Glutamatergic neuron (in vitro differentiated cells): ENCODE results near the gene HNF4A. TPM values are rescaled to one million over a fixed set of nuclear protein-coding genes. Genes with fewer than 3 reads are reported as not detected.

Experiments used
- DNase-seq: peaks from one replicate; pipeline ENCODE4 v3.0.0; 2022
- H3K27ac Mint-ChIP-seq: one replicate; pipeline ENCODE4 v1.8.0; 2020; ENCODE audit warnings: mild to moderate bottlenecking, mixed read lengths, inconsistent platforms; ENCODE audit not compliant: unreplicated experiment
- H3K27me3 Mint-ChIP-seq: one replicate; pipeline ENCODE4 v1.8.0; 2020; ENCODE audit warnings: mild to moderate bottlenecking, moderate library complexity, mixed read lengths, inconsistent platforms; ENCODE audit not compliant: unreplicated experiment
- H3K36me3 Mint-ChIP-seq: one replicate; pipeline ENCODE4 v1.8.0; 2020; ENCODE audit warnings: mild to moderate bottlenecking, mixed read lengths, inconsistent platforms; ENCODE audit not compliant: unreplicated experiment
- H3K4me1 Mint-ChIP-seq: one replicate; pipeline ENCODE4 v1.8.0; 2020; ENCODE audit warnings: mild to moderate bottlenecking, low read depth, mixed read lengths, inconsistent platforms; ENCODE audit not compliant: unreplicated experiment
- H3K4me3 Mint-ChIP-seq: one replicate; pipeline ENCODE4 v1.8.0; 2020; ENCODE audit warnings: mild to moderate bottlenecking, mixed read lengths, inconsistent platforms; ENCODE audit not compliant: unreplicated experiment
- H3K9me3 Mint-ChIP-seq: one replicate; pipeline ENCODE4 v1.8.0; 2020; ENCODE audit warnings: mild to moderate bottlenecking, moderate library complexity, mixed read lengths, inconsistent platforms; ENCODE audit not compliant: unreplicated experiment
- total RNA-seq: library from RNA; stranded (reverse); fragmentation: NEBNext Ultra II Directional; extraction: Animal tissue kit (Norgen Biotek cat#: 25700); gene quantifications from one replicate; pipeline ENCODE4 v1.2.1, GENCODE V29; 2021; ENCODE audit not compliant: unreplicated experiment
- TF ChIP-seq, protein P1 (sequence below): fragments of 200-600 bp; sonication (generic); IDR thresholded peaks from one replicate; pipeline ENCODE4 v1.5.0; 2021; ENCODE audit not compliant: partially characterized antibody, unreplicated experiment

HNF4A gene
- total RNA-seq, 1 donor from 2014 or later = not detected

DNA sequence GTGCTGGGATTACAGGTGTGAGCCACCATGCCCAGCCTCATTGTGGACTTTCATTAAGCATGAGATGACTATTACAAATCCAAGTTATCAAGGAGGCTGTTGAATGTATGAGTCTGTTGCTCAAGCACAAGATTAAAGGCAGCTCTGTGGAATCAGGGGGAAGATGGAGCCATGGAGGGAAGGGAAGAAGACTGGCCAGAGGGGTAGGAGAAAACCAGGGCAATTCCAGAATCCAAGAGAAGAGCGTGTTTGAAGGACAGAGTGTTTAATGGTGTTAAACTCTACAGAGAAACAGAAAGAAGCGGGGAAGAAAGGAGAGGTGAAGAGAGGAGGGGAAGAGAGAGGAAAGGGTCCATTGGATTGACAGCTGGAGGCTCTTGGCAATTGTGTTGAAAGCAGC lies 70.4 kb downstream of the HNF4A start:
- H3K36me3 Mint-ChIP-seq = no peaks in the 10 kb centered on the region
- no peaks in the 10 kb centered on the region for H3K4me1 Mint-ChIP-seq
- no peak overlapping the region for H3K4me3 Mint-ChIP-seq
- TF ChIP-seq, protein P1, sequence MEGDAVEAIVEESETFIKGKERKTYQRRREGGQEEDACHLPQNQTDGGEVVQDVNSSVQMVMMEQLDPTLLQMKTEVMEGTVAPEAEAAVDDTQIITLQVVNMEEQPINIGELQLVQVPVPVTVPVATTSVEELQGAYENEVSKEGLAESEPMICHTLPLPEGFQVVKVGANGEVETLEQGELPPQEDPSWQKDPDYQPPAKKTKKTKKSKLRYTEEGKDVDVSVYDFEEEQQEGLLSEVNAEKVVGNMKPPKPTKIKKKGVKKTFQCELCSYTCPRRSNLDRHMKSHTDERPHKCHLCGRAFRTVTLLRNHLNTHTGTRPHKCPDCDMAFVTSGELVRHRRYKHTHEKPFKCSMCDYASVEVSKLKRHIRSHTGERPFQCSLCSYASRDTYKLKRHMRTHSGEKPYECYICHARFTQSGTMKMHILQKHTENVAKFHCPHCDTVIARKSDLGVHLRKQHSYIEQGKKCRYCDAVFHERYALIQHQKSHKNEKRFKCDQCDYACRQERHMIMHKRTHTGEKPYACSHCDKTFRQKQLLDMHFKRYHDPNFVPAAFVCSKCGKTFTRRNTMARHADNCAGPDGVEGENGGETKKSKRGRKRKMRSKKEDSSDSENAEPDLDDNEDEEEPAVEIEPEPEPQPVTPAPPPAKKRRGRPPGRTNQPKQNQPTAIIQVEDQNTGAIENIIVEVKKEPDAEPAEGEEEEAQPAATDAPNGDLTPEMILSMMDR = no peak
- H3K9me3 Mint-ChIP-seq = no peaks in the 10 kb centered on the region
- H3K27ac Mint-ChIP-seq = no peak overlapping the region
- peaks cover 6% of the 10 kb centered on the region for H3K27me3 Mint-ChIP-seq
- no peak for DNase-seq

DNA sequence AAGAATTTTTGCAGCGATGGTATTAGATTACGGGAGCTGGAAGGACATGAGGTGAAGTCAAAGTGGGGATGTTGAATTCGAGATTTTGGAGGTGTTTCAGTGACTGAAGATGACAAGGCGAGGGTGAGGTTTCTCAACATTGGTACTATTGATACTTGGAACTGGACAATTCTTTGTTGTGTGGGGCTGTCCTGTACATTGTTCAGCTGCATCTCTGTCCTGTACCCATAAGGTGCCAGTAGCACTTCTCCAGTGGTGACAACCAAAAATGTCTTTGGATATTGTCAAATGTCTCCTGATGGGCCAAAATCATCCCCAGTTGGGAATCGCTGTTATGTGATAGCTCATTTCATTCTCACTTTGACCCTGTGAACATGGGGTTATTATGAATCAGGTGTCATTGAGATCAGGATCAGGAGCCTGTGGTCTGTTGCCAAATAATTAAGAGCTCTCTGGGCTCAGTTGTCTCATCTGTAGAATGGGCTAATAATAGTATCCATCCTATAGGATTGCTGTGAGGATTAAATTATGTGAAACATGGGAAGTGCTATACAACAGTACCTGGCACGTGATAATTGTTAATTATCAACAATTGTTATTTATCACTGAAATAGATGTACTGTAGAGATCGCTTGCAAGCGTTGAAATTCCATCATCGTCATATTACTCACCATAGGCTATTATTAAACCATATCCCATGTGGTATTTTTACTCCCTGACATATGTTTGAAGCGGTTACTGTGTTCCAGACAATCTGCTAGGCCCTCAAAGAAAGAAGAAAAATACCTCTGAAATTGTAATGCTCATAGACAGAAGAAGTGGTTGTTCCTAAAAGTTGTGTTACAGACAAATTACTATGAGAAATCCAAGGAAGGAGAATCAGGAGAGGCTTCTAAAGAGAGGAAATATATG lies 71.6 kb downstream of the HNF4A start:
- H3K27me3 Mint-ChIP-seq = peaks cover 6% of the 10 kb centered on the region

DNA sequence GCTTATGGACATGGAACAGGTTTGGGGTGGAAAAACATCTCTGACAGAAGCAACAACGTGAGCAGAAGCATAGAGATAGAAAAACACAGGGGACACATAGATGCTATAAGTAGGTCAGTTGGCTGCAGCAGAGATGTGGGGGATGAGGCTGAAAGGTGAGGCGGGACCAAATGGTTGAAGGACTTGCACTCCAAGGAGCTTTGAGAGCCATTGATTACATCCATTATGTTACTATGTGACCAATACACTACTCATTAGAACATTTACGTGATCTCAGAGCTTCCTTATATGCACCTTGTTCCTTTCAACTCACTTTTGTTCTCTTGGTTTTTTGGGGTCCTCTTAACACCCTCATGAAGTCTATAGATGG lies 72.3 kb downstream of the HNF4A start:
- Mint-ChIP-seq H3K36me3 (no peaks in the 10 kb centered on the region), H3K27ac (no peak overlapping the region), H3K9me3 (no peaks in the 10 kb centered on the region), H3K27me3 (peaks cover 6% of the 10 kb centered on the region), H3K4me1 (no peaks in the 10 kb centered on the region), H3K4me3 (no peak overlapping the region)
- TF ChIP-seq, protein P1 = no peak
- DNase-seq = no peak

More for the DNA sequence above, 71.6 kb downstream of the HNF4A start:
- Mint-ChIP-seq H3K27ac (no peak overlapping the region), H3K4me1 (no peaks in the 10 kb centered on the region), H3K9me3 (no peaks in the 10 kb centered on the region), H3K4me3 (no peak overlapping the region), H3K36me3 (no peaks in the 10 kb centered on the region)
- TF ChIP-seq, protein P1 = no peak
- no peak for DNase-seq

DNA sequence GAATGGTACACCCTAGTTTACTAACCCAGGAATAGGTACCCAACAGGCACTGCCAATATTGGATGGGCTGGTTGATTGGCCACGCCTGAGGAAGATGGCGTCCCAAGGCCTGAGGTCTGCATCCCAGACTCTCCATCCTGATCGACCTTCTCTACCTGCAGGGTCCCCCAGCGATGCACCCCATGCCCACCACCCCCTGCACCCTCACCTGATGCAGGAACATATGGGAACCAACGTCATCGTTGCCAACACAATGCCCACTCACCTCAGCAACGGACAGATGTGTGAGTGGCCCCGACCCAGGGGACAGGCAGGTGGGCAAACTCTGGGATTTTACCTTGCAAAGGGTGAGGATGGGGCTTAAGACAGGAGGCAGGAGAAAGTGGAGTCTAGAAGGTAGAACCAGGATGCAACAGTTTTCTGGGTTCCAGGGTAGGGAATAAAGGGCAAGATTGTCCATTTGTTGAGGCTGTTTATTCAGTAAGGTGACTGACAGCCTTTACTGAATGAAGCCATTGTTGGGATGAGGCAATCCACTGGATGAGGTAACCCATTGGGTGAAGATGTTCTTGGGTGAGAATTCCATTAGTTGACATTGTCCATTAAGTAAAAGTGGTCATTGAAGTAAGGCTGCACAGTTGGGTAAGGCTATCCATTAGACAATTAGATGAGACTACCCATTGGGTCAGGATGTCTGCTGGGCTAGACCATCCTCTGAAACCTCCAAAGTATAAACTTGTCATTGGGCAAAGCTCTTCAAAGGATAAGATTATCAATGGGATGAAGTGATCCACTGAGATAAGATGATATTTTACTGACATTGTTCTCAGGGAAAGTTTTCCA lies 72.9 kb downstream of the HNF4A start:
- Mint-ChIP-seq H3K4me1 (no peaks in the 10 kb centered on the region), H3K36me3 (no peaks in the 10 kb centered on the region), H3K27ac (no peak overlapping the region), H3K9me3 (no peaks in the 10 kb centered on the region), H3K27me3 (peaks cover 6% of the 10 kb centered on the region), H3K4me3 (no peak overlapping the region)
- TF ChIP-seq, protein P1 = no peak
- DNase-seq = no peak
